Activated CD8-positive, alpha-beta T cell treated with anti-CD3 and anti-CD28 coated beads for 36 hours (primary cell): Measurements from ENCODE around the gene TNS3. TPM values are rescaled to one million over a fixed set of nuclear protein-coding genes. Genes with fewer than 3 reads are reported as not detected.

Source experiments
- ATAC-seq: fragments of 200-7000 bp; cut with Tn5 transposase; one replicate; pipeline ENCODE4 v1.10.0; 2021; ENCODE audit warnings: mild to moderate bottlenecking, moderate library complexity
- CTCF ChIA-PET: fragments of 350-600 bp; sonication (Branson Sonifier 250); formaldehyde crosslinking; loops from one replicate; lab custom pipeline; 2021; ENCODE audit warnings: antibody characterized with exemption; lab: Charles Lee
- POLR2A ChIA-PET: fragments of 350-600 bp; sonication (Branson Sonifier 250); formaldehyde crosslinking; loops from one replicate; lab custom pipeline; 2021; ENCODE audit warnings: antibody characterized with exemption; lab: Charles Lee
- DNase-seq: peaks from one replicate; pipeline ENCODE4 v3.0.0-alpha.2; 2020
- H3K27ac Mint-ChIP-seq: one replicate; pipeline ENCODE4 v1.8.0; 2021; ENCODE audit warnings: mild to moderate bottlenecking, mixed read lengths
- H3K27me3 Mint-ChIP-seq: one replicate; pipeline ENCODE4 v1.8.0; 2021; ENCODE audit warnings: mixed read lengths
- H3K36me3 Mint-ChIP-seq: one replicate; pipeline ENCODE4 v1.8.0; 2021; ENCODE audit warnings: low read depth, mixed read lengths
- H3K4me1 Mint-ChIP-seq: one replicate; pipeline ENCODE4 v1.8.0; 2021; ENCODE audit warnings: low read depth, mixed read lengths
- H3K4me3 Mint-ChIP-seq: one replicate; pipeline ENCODE4 v1.8.0; 2021; ENCODE audit warnings: mild to moderate bottlenecking, moderate library complexity, mixed read lengths
- H3K9me3 Mint-ChIP-seq: one replicate; pipeline ENCODE4 v1.8.0; 2021; ENCODE audit warnings: mixed read lengths
- intact Hi-C: fragments of 100-400 bp; cut with micrococcal nuclease; formaldehyde crosslinking; loops from one replicate; pipeline ENCODE4 v1.10.0; 2022
- total RNA-seq, 2 experiments: library from RNA; stranded (reverse); gene quantifications; one replicate each; pipeline ENCODE4 v1.2.3, GENCODE V29; 2021
- TF ChIP-seq, protein P1 (sequence below): fragments of 200-600 bp; IDR thresholded peaks from one replicate; pipeline ENCODE4 v1.8.0; 2022; ENCODE audit warnings: antibody characterized with exemption, mild to moderate bottlenecking

TNS3 gene
- total RNA-seq, 2 experiments from 2014 or later: 0.04 to 0.16 TPM

- H3K4me3 Mint-ChIP-seq: no peak overlapping the region
- ATAC-seq (no peak), DNase-seq (no peak)
- ChIA-PET CTCF (no interaction called here), POLR2A (no interaction called here)
- no peaks in the 10 kb centered on the region for H3K4me1 Mint-ChIP-seq
- no peaks in the 10 kb centered on the region for H3K36me3 Mint-ChIP-seq
- no peaks in the 10 kb centered on the region for H3K9me3 Mint-ChIP-seq
- intact Hi-C loops: no loop called here
- H3K27ac Mint-ChIP-seq: no peak overlapping the region
- no peaks in the 10 kb centered on the region for H3K27me3 Mint-ChIP-seq
- TF ChIP-seq, protein P1, sequence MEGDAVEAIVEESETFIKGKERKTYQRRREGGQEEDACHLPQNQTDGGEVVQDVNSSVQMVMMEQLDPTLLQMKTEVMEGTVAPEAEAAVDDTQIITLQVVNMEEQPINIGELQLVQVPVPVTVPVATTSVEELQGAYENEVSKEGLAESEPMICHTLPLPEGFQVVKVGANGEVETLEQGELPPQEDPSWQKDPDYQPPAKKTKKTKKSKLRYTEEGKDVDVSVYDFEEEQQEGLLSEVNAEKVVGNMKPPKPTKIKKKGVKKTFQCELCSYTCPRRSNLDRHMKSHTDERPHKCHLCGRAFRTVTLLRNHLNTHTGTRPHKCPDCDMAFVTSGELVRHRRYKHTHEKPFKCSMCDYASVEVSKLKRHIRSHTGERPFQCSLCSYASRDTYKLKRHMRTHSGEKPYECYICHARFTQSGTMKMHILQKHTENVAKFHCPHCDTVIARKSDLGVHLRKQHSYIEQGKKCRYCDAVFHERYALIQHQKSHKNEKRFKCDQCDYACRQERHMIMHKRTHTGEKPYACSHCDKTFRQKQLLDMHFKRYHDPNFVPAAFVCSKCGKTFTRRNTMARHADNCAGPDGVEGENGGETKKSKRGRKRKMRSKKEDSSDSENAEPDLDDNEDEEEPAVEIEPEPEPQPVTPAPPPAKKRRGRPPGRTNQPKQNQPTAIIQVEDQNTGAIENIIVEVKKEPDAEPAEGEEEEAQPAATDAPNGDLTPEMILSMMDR: no peak
These were observed 116.7 kb downstream of the TNS3 start for GRCh38 chr7:47465191-47465590.

- Mint-ChIP-seq H3K27ac (no peak overlapping the region), H3K36me3 (no peaks in the 10 kb centered on the region), H3K4me3 (no peak overlapping the region), H3K9me3 (no peaks in the 10 kb centered on the region), H3K4me1 (no peaks in the 10 kb centered on the region), H3K27me3 (no peaks in the 10 kb centered on the region)
- POLR2A ChIA-PET: no interaction called here
- DNase-seq: no peak
- CTCF ChIA-PET: no interaction called here
- TF ChIP-seq, protein P1: no peak
- intact Hi-C loops: no loop called here
- no peak for ATAC-seq
These were observed 117.6 kb downstream of the TNS3 start for GRCh38 chr7:47464266-47464665.

- intact Hi-C loops: no loop called here
- Mint-ChIP-seq H3K36me3 (no peaks in the 10 kb centered on the region), H3K4me3 (no peak overlapping the region), H3K27me3 (no peaks in the 10 kb centered on the region), H3K9me3 (no peaks in the 10 kb centered on the region), H3K4me1 (no peaks in the 10 kb centered on the region), H3K27ac (no peak overlapping the region)
- ATAC-seq (no peak), DNase-seq (no peak)
- TF ChIP-seq, protein P1: no peak
- CTCF ChIA-PET: no interaction called here
- POLR2A ChIA-PET: no interaction called here
These were observed 120.2 kb downstream of the TNS3 start for GRCh38 chr7:47461746-47462145.

GRCh38 chr7:47461161-47461560 is 120.8 kb downstream of the TNS3 start:
- intact Hi-C loops: no loop called here
- H3K27ac Mint-ChIP-seq: no peak overlapping the region
- H3K4me3 Mint-ChIP-seq: no peak overlapping the region
- H3K4me1 Mint-ChIP-seq: no peaks in the 10 kb centered on the region
- no peaks in the 10 kb centered on the region for H3K9me3 Mint-ChIP-seq
- CTCF ChIA-PET: no interaction called here
- DNase-seq (no peak), ATAC-seq (no peak)
- H3K36me3 Mint-ChIP-seq: no peaks in the 10 kb centered on the region
- TF ChIP-seq, protein P1: no peak
- POLR2A ChIA-PET: no interaction called here
- H3K27me3 Mint-ChIP-seq: no peaks in the 10 kb centered on the region

- ChIA-PET CTCF (no interaction called here), POLR2A (no interaction called here)
These were observed 121.5 kb downstream of the TNS3 start for GRCh38 chr7:47460251-47460989.

More at GRCh38 chr7:47460251-47460989, 121.5 kb downstream of the TNS3 start:
- TF ChIP-seq, protein P1: no peak
- no peaks in the 10 kb centered on the region for H3K27me3 Mint-ChIP-seq
- ATAC-seq: no peak
- no peak for DNase-seq
- H3K27ac Mint-ChIP-seq: no peak overlapping the region
- H3K4me3 Mint-ChIP-seq: no peak overlapping the region
- intact Hi-C loops: no loop called here
- H3K4me1 Mint-ChIP-seq: no peaks in the 10 kb centered on the region
- H3K36me3 Mint-ChIP-seq: no peaks in the 10 kb centered on the region
- no peaks in the 10 kb centered on the region for H3K9me3 Mint-ChIP-seq
